OCI-LY7 (cell line): ENCODE results near the gene STOML2. TPM values are rescaled to one million over a fixed set of nuclear protein-coding genes. Genes with fewer than 3 reads are reported as not detected.

ENCODE experiments used
- BruUV-seq: library from RNA; stranded (reverse); fragments of 400-500 nt; replicated peaks from 2 replicates; lab custom pipeline; 2021; lab: Mats Ljungman, UMichigan
- CTCF ChIA-PET: fragments of 300-600 bp; sonication (Branson Sonifier 250); formaldehyde crosslinking; loops from one replicate; lab custom pipeline; 2022; ENCODE audit warnings: antibody characterized with exemption; ENCODE audit not compliant: unreplicated experiment; lab: Charles Lee
- POLR2A ChIA-PET: fragments of 300-600 bp; sonication (Branson Sonifier 250); formaldehyde crosslinking; loops from one replicate; lab custom pipeline; 2022; ENCODE audit warnings: antibody characterized with exemption; lab: Charles Lee
- DNase-seq: peaks from one replicate; pipeline ENCODE4 v3.0.0-alpha.2; 2015; ENCODE audit warnings: low spot score
- H2AFZ ChIP-seq: fragments of 200-600 bp; sonication (generic), shearing (Covaris generic); 2 replicates; pipeline ENCODE4 v1.6.1; 2014; ENCODE audit warnings: mild to moderate bottlenecking, antibody characterized with exemption, low read length, moderate library complexity
- H3K27ac ChIP-seq: fragments of 200-600 bp; sonication (generic); 2 replicates; pipeline ENCODE4 v1.5.1; 2014; ENCODE audit warnings: mixed run types, low read depth, mild to moderate bottlenecking, moderate library complexity, low read length, inconsistent platforms; ENCODE audit not compliant: poor library complexity, severe bottlenecking
- H3K36me3 ChIP-seq: fragments of 200-600 bp; sonication (generic); 2 replicates; pipeline ENCODE4 v1.6.1; 2014; ENCODE audit warnings: mild to moderate bottlenecking, antibody characterized with exemption, low read length, moderate library complexity, mixed read lengths; ENCODE audit not compliant: insufficient read depth
- H3K4me1 ChIP-seq: fragments of 200-600 bp; sonication (generic); 2 replicates; pipeline ENCODE4 v1.5.1; 2014; ENCODE audit warnings: mild to moderate bottlenecking, low read length; ENCODE audit not compliant: insufficient read depth, poor library complexity, severe bottlenecking
- H3K4me2 ChIP-seq: fragments of 200-600 bp; sonication (generic); 2 replicates; pipeline ENCODE4 v1.6.1; 2014; ENCODE audit warnings: mild to moderate bottlenecking, low read length
- H3K4me3 ChIP-seq: fragments of 200-600 bp; sonication (generic); 2 replicates; pipeline ENCODE4 v1.5.1; 2014; ENCODE audit warnings: mild to moderate bottlenecking, low read depth, low read length; ENCODE audit not compliant: poor library complexity, severe bottlenecking
- H3K79me2 ChIP-seq: fragments of 200-600 bp; sonication (generic); 2 replicates; pipeline ENCODE4 v1.6.1; 2016; ENCODE audit warnings: low read depth, mild to moderate bottlenecking, low read length, moderate library complexity, mixed read lengths; ENCODE audit not compliant: insufficient read depth
- H3K9me2 ChIP-seq: fragments of 200-600 bp; sonication (generic); 2 replicates; pipeline ENCODE4 v1.6.1; 2016; ENCODE audit warnings: mild to moderate bottlenecking, low read length, mixed read lengths; ENCODE audit not compliant: insufficient read depth
- H3K9me3 ChIP-seq: fragments of 200-600 bp; sonication (generic); 2 replicates; pipeline ENCODE4 v1.6.1; 2014; ENCODE audit warnings: mild to moderate bottlenecking, mixed run types, low read length, mixed read lengths
- H4K20me1 ChIP-seq: fragments of 200-600 bp; sonication (generic); 2 replicates; pipeline ENCODE4 v1.6.1; 2014; ENCODE audit warnings: mild to moderate bottlenecking, antibody characterized with exemption, low read length, moderate library complexity, mixed read lengths; ENCODE audit not compliant: insufficient read depth
- EZH2phosphoT487 ChIP-seq: fragments of 200-600 bp; sonication (generic); IDR thresholded peaks from 2 replicates; pipeline ENCODE4 v1.6.1; 2018; ENCODE audit warnings: low read depth, borderline replicate concordance, mild to moderate bottlenecking, mixed run types, antibody characterized with exemption, low read length, moderate library complexity, mixed read lengths
- intact Hi-C: fragments of 100-400 bp; cut with micrococcal nuclease; formaldehyde crosslinking; loops from one replicate; pipeline ENCODE4 v1.10.0; 2022; ENCODE audit not compliant: unreplicated experiment
- total RNA-seq, 2 experiments: library from RNA; depleted of rRNA in 1 of 2; stranded (reverse); fragments of >200 nt in 1 of 2; shearing (Covaris generic) in 1 of 2; gene quantifications; 2 replicates each; pipeline ENCODE4 v1.2.3, GENCODE V29; 2014 to 2022
- TF ChIP-seq, protein P1 (sequence below): fragments of 200-600 bp; sonication (generic); conservative IDR thresholded peaks from 2 replicates; pipeline ENCODE4 v1.5.1; 2014; ENCODE audit warnings: mild to moderate bottlenecking, antibody characterized with exemption, low read length, moderate library complexity, mixed read lengths

The STOML2 gene
- total RNA-seq, 2 experiments from 2014 or later: 155 to 158 TPM

DNA sequence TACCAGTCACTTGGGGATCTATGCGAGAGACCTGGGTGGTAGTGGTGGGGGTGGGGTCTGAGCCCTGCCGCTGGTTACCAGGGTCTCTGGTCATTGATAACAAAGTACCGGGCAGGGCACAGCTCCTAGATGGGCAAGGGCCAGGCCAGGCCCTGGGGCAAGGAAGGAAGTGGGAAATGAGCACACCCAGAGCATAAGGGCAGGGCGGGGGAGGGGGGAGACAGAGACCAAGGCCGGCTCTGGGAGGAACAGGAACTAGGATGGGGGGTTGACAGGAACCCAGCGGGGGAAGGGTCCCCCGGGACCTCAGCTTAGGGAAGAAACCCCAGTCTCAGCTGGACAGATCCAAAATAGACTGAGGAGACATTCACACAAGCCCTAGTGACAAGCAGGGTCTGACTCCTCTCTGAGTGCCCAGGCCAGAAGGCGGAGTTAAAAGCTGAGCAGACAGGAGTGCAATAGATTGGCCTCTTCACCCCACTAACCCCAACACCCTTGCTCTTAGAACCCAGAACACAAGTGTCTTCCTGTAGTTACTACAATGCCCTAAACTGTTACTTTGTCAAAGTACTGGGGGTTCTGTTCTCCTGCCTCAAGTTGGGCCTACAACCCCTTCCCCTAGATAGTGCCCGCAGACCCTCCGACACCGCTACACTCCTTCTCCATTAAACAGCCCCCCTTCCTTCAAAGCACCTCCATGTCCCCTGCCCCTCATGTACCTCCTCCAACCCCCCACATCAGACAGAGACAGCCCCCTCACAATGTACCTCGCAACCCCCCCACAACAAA is 12.1 kb upstream of the STOML2 start:
- peak overlapping the region; percentile 74 for H3K4me3 ChIP-seq
- H2AFZ ChIP-seq: peak overlapping the region; percentile 82; the same call in 1 of the 2 replicates
- peak; percentile 68 for DNase-seq
- ChIA-PET CTCF (interaction anchor here (0.6 to 1.3 kb wide), 4 partner anchors 12 to 438 kb away, joined by 3 to 8 read pairs (median 4); partner anchors contain the start of genes PIGO, STOML2 and UNC13B), POLR2A (interaction anchor here (0.6 to 4.3 kb wide), 7 partner anchors 12 to 1036 kb away, joined by 3 to 24 read pairs (median 4); partner anchors contain the start of genes FANCG and STOML2)
- peak overlapping the region; percentile 73 for H3K27ac ChIP-seq
- BruUV-seq: no TSS peak
- no peaks in the 10 kb centered on the region for H3K79me2 ChIP-seq
- peak overlapping the region; percentile 96 for H3K4me2 ChIP-seq
- no peaks in the 10 kb centered on the region for H3K9me3 ChIP-seq
- intact Hi-C loops: loop anchor here (5.0 kb wide), 2 partner anchors 128 to 502 kb away; partner anchors contain the start of genes CD72 and DNAJB5
- H3K4me1 ChIP-seq: peaks cover 43% of the 10 kb centered on the region
- H3K36me3 ChIP-seq: no peaks in the 10 kb centered on the region
- H3K9me2 ChIP-seq: no peaks in the 10 kb centered on the region
- H4K20me1 ChIP-seq: no peaks in the 10 kb centered on the region
- TF ChIP-seq, protein P1, sequence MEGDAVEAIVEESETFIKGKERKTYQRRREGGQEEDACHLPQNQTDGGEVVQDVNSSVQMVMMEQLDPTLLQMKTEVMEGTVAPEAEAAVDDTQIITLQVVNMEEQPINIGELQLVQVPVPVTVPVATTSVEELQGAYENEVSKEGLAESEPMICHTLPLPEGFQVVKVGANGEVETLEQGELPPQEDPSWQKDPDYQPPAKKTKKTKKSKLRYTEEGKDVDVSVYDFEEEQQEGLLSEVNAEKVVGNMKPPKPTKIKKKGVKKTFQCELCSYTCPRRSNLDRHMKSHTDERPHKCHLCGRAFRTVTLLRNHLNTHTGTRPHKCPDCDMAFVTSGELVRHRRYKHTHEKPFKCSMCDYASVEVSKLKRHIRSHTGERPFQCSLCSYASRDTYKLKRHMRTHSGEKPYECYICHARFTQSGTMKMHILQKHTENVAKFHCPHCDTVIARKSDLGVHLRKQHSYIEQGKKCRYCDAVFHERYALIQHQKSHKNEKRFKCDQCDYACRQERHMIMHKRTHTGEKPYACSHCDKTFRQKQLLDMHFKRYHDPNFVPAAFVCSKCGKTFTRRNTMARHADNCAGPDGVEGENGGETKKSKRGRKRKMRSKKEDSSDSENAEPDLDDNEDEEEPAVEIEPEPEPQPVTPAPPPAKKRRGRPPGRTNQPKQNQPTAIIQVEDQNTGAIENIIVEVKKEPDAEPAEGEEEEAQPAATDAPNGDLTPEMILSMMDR: no peak
- TF ChIP-seq EZH2phosphoT487: no peak

DNA sequence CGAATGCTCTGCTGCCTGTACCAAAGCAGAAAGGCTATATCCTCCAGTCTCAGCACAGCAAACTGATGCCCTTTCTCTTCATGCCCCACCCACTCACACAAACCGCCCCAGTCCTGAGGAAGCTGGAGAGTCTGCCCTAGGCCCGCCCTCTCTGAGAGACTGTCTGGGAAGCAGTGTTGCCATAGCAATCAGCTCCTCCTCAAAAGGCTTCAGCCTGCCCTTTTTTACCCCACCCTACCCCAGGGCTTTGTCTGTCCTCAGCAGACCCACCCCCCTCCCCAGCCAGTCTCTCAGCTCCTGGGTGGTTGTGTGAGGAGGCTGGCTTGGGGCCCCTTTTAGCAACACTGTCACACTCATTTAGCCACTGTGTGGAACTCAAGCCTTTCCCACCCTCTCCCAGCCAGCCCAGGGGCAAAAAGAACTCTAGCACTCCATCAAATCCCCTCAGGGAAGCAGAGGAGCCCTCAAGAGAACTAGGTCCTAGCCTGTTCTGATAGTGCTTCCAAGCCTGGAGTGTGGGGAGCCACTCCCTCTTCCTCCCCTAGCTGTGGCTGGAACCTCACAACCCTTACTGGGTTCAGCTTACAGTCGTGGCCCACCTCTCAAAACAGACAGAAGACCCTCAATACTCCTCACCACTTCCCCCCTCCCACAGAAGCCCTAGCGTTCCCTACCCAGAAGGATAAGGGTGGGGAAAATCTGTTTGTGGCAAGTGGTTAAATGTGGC is 11.3 kb upstream of the STOML2 start:
- no peaks in the 10 kb centered on the region for H3K9me3 ChIP-seq
- ChIA-PET CTCF (interaction anchor here (0.6 to 1.3 kb wide), 2 partner anchors 11 to 48 kb away, joined by 3 to 4 read pairs; partner anchors contain the start of genes STOML2 and UNC13B), POLR2A (interaction anchor here (0.5 to 4.3 kb wide), 8 partner anchors 11 to 1144 kb away, joined by 3 to 24 read pairs (median 4); partner anchors contain the start of genes FANCG, GALT and STOML2)
- peak overlapping the region; percentile 73 for H3K27ac ChIP-seq
- H3K4me1 ChIP-seq: peaks cover 43% of the 10 kb centered on the region
- BruUV-seq: no TSS peak
- H3K9me2 ChIP-seq: no peaks in the 10 kb centered on the region
- no peaks in the 10 kb centered on the region for H4K20me1 ChIP-seq
- H3K79me2 ChIP-seq: no peaks in the 10 kb centered on the region
- peak; percentile 74 for DNase-seq
- no peaks in the 10 kb centered on the region for H3K36me3 ChIP-seq
- H2AFZ ChIP-seq: peak overlapping the region; percentile 82; the same call in 1 of the 2 replicates
- peak overlapping the region; percentile 74 for H3K4me3 ChIP-seq
- peak overlapping the region; percentile 96 for H3K4me2 ChIP-seq
- intact Hi-C loops: no loop called here
- TF ChIP-seq, protein P1: no peak
- TF ChIP-seq EZH2phosphoT487: no peak
